H9 (cell line): ENCODE measurements around the gene CPE. TPM values are rescaled to one million over a fixed set of nuclear protein-coding genes. Genes with fewer than 3 reads are reported as not detected.

ENCODE experiments used
- DNase-seq: peaks from one replicate; pipeline ENCODE4 v3.0.0-alpha.2; 2017
- H2AFZ ChIP-seq: one replicate; pipeline ENCODE4 v1.6.1; 2013; ENCODE audit warnings: mild to moderate bottlenecking, low read length, control low read depth, moderate library complexity
- H2AK5ac ChIP-seq: 2 replicates; pipeline ENCODE4 v1.6.1; 2013; ENCODE audit warnings: low read length, control low read depth, mixed read lengths; ENCODE audit not compliant: insufficient read length
- H2BK120ac ChIP-seq: one replicate; pipeline ENCODE4 v1.6.1; 2013; ENCODE audit warnings: low read depth, mild to moderate bottlenecking, low read length, control low read depth, inconsistent platforms; ENCODE audit not compliant: poor library complexity, severe bottlenecking
- H2BK12ac ChIP-seq: 2 replicates; pipeline ENCODE4 v1.6.1; 2013; ENCODE audit warnings: low read length, control low read depth, mixed read lengths, low read depth; ENCODE audit not compliant: insufficient read length
- H2BK15ac ChIP-seq: 2 replicates; pipeline ENCODE4 v1.6.1; 2013; ENCODE audit warnings: low read depth, low read length, control low read depth
- H2BK20ac ChIP-seq: one replicate; pipeline ENCODE4 v1.6.1; 2013; ENCODE audit warnings: low read depth, mild to moderate bottlenecking, low read length, control low read depth, inconsistent platforms; ENCODE audit not compliant: poor library complexity, severe bottlenecking
- H2BK5ac ChIP-seq: 2 replicates; pipeline ENCODE4 v1.6.1; 2013; ENCODE audit warnings: low read length, control low read depth, mixed read lengths; ENCODE audit not compliant: insufficient read length
- H3K14ac ChIP-seq: 2 replicates; pipeline ENCODE4 v1.6.1; 2013; ENCODE audit warnings: low read length, control low read depth; ENCODE audit not compliant: insufficient read depth
- H3K18ac ChIP-seq: 2 replicates; pipeline ENCODE4 v1.6.1; 2013; ENCODE audit warnings: low read depth, mild to moderate bottlenecking, mixed read lengths, low read length, control low read depth; ENCODE audit not compliant: insufficient read length
- H3K23ac ChIP-seq: 2 replicates; pipeline ENCODE4 v1.6.1; 2013; ENCODE audit warnings: low read length, control low read depth, mixed read lengths, low read depth; ENCODE audit not compliant: insufficient read length
- H3K23me2 ChIP-seq: 2 replicates; pipeline ENCODE4 v1.6.1; 2013; ENCODE audit warnings: low read depth, mild to moderate bottlenecking, mixed read lengths, low read length, control low read depth; ENCODE audit not compliant: insufficient read length, poor library complexity, severe bottlenecking
- H3K27ac ChIP-seq: 2 replicates; pipeline ENCODE4 v1.5.1; 2013; ENCODE audit warnings: low read length, control low read depth, mixed read lengths, low read depth; ENCODE audit not compliant: insufficient read length
- H3K27me3 ChIP-seq: 2 replicates; pipeline ENCODE4 v1.6.1; 2013; ENCODE audit warnings: low read length, control low read depth, inconsistent platforms; ENCODE audit not compliant: insufficient read depth
- H3K4ac ChIP-seq: 2 replicates; pipeline ENCODE4 v1.6.1; 2013; ENCODE audit warnings: low read depth, mild to moderate bottlenecking, control low read depth, inconsistent platforms, low read length, moderate library complexity
- H3K4me1 ChIP-seq: 2 replicates; pipeline ENCODE4 v1.6.1; 2013; ENCODE audit warnings: low read length, control low read depth, inconsistent platforms; ENCODE audit not compliant: insufficient read depth
- H3K4me2 ChIP-seq: 2 replicates; pipeline ENCODE4 v1.6.1; 2013; ENCODE audit warnings: low read length, control low read depth, mixed read lengths; ENCODE audit not compliant: insufficient read length, insufficient read depth
- H3K56ac ChIP-seq: 2 replicates; pipeline ENCODE4 v1.6.1; 2013; ENCODE audit warnings: low read depth, mild to moderate bottlenecking, mixed read lengths, low read length, control low read depth; ENCODE audit not compliant: insufficient read length
- H3K79me1 ChIP-seq: 2 replicates; pipeline ENCODE4 v1.6.1; 2013; ENCODE audit warnings: low read depth, mild to moderate bottlenecking, moderate library complexity, low read length, control low read depth, inconsistent platforms; ENCODE audit not compliant: insufficient read depth, poor library complexity, severe bottlenecking
- H3K79me2 ChIP-seq: 2 replicates; pipeline ENCODE4 v1.6.1; 2013; ENCODE audit warnings: low read length, control low read depth, inconsistent platforms; ENCODE audit not compliant: insufficient read depth
- H3K9ac ChIP-seq: 2 replicates; pipeline ENCODE4 v1.6.1; 2013; ENCODE audit warnings: low read length, control low read depth, mixed read lengths; ENCODE audit not compliant: insufficient read length; ENCODE audit errors: extremely low read depth
- H3K9me3 ChIP-seq: one replicate; pipeline ENCODE4 v1.6.1; 2013; ENCODE audit warnings: low read depth, low read length, inconsistent platforms; ENCODE audit not compliant: control insufficient read depth
- H3T11ph ChIP-seq: one replicate; pipeline ENCODE4 v1.6.1; 2013; ENCODE audit warnings: mild to moderate bottlenecking, low read length, control low read depth, inconsistent platforms
- H4K20me1 ChIP-seq: one replicate; pipeline ENCODE4 v1.6.1; 2013; ENCODE audit not compliant: control insufficient read depth, insufficient read length, insufficient read depth
- H4K5ac ChIP-seq: 2 replicates; pipeline ENCODE4 v1.6.1; 2013; ENCODE audit warnings: low read depth, mild to moderate bottlenecking, mixed read lengths, low read length, control low read depth; ENCODE audit not compliant: insufficient read length
- H4K8ac ChIP-seq: replicated peaks from 2 replicates; pipeline ENCODE4 v1.6.1; 2013; ENCODE audit warnings: low read length, control low read depth, mixed read lengths, low read depth; ENCODE audit not compliant: insufficient read length
- H4K91ac ChIP-seq: 2 replicates; pipeline ENCODE4 v1.6.1; 2013; ENCODE audit warnings: low read depth, mild to moderate bottlenecking, moderate library complexity, mixed read lengths, low read length, control low read depth; ENCODE audit not compliant: insufficient read length
- H3K27ac Mint-ChIP-seq, 3 experiments: 2 replicates in 2 of 3; 3 replicates in 1 of 3; pipeline ENCODE4 v1.8.0; 2020 to 2021; ENCODE audit warnings: mixed read lengths in 3 of 3, mild to moderate bottlenecking in 1 of 3, moderate library complexity in 1 of 3
- H3K27me3 Mint-ChIP-seq: 2 replicates; pipeline ENCODE4 v1.8.0; 2021; ENCODE audit warnings: low read depth, mild to moderate bottlenecking, moderate library complexity, mixed read lengths
- H3K36me3 Mint-ChIP-seq, 3 experiments: 2 replicates in 2 of 3; 3 replicates in 1 of 3; pipeline ENCODE4 v1.8.0; 2020 to 2021; ENCODE audit warnings: low read depth in 3 of 3, mixed read lengths in 3 of 3; ENCODE audit not compliant: insufficient read depth in 1 of 3
- H3K4me1 Mint-ChIP-seq, 2 experiments: 2 replicates each; pipeline ENCODE4 v1.8.0; 2020; ENCODE audit warnings: mixed read lengths in 2 of 2
- H3K4me3 Mint-ChIP-seq, 2 experiments: 2 replicates in 1 of 2; 3 replicates in 1 of 2; pipeline ENCODE4 v1.8.0; 2020 to 2021; ENCODE audit warnings: mild to moderate bottlenecking in 2 of 2, mixed read lengths in 2 of 2, moderate library complexity in 1 of 2
- H3K9me3 Mint-ChIP-seq, 2 experiments: 2 replicates in 1 of 2; 3 replicates in 1 of 2; pipeline ENCODE4 v1.8.0; 2020; ENCODE audit warnings: mild to moderate bottlenecking in 2 of 2, mixed read lengths in 2 of 2, moderate library complexity in 1 of 2
- WGBS: extraction: QIAGEN DNeasy Blood & Tissue Kit; methylation state at CpG from one replicate; pipeline ENCODE4 v1.1.7; 2013; ENCODE audit warnings: missing lambda C conversion rate, low lambda C conversion rate, mixed read lengths; ENCODE audit not compliant: insufficient read length; ENCODE audit errors: extremely low coverage; 5-methylcytosine and 5-hydroxymethylcytosine counted together
- total RNA-seq: library from RNA; stranded (reverse); gene quantifications from 2 replicates; pipeline ENCODE4 v1.2.1, GENCODE V29; 2021
- TF ChIP-seq, protein P1 (sequence below): fragments of 200-600 bp; sonication (generic); conservative IDR thresholded peaks from 3 replicates; pipeline ENCODE4 v1.8.0; 2021; ENCODE audit warnings: antibody characterized with exemption, mild to moderate bottlenecking

Gene CPE
- total RNA-seq, 1 experiment from 2014 or later = 10.0 TPM

DNA sequence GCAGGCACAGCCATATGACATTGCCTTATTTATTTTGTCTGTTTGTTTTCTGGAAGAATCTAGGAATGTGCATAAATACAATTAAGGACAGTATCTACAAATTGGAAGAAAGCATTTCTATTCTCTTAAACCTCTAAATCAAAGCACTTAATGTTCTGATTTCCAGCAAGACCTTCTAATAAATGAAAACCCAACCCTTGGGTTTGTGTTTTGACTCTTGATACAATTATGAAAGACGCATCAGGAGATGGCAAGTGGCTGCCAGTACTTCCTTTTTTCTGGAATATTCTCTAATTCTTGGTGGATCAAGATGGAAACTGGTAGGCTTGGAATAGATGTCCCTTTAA, 437 bp upstream of the CPE start:
- no peak overlapping the region for H2AFZ ChIP-seq
- Mint-ChIP-seq H3K9me3 (no peaks in the 10 kb centered on the region), H3K27ac (no peak overlapping the region), H3K27me3 (peaks cover 52% of the 10 kb centered on the region), H3K4me3 (peak overlapping the region; percentile 72 to 82), H3K4me1 (peaks cover 17 to 22% of the 10 kb centered on the region in 2 experiments), H3K36me3 (no peaks in the 10 kb centered on the region)
- H3K4ac ChIP-seq = no peak overlapping the region
- no peak overlapping the region for H4K91ac ChIP-seq
- no peaks in the 10 kb centered on the region for H4K20me1 ChIP-seq
- DNase-seq = no peak
- no peak overlapping the region for H2BK20ac ChIP-seq
- TF ChIP-seq, protein P1, sequence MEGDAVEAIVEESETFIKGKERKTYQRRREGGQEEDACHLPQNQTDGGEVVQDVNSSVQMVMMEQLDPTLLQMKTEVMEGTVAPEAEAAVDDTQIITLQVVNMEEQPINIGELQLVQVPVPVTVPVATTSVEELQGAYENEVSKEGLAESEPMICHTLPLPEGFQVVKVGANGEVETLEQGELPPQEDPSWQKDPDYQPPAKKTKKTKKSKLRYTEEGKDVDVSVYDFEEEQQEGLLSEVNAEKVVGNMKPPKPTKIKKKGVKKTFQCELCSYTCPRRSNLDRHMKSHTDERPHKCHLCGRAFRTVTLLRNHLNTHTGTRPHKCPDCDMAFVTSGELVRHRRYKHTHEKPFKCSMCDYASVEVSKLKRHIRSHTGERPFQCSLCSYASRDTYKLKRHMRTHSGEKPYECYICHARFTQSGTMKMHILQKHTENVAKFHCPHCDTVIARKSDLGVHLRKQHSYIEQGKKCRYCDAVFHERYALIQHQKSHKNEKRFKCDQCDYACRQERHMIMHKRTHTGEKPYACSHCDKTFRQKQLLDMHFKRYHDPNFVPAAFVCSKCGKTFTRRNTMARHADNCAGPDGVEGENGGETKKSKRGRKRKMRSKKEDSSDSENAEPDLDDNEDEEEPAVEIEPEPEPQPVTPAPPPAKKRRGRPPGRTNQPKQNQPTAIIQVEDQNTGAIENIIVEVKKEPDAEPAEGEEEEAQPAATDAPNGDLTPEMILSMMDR = no peak
- H2AK5ac ChIP-seq = no peak overlapping the region
- H2BK120ac ChIP-seq = no peak overlapping the region
- no peak overlapping the region for H3K14ac ChIP-seq
- H3K4me2 ChIP-seq = peak overlapping the region; percentile 69
- H3K23me2 ChIP-seq = peaks cover 10% of the 10 kb centered on the region
- no peaks in the 10 kb centered on the region for H3K79me2 ChIP-seq
- no peaks in the 10 kb centered on the region for H3K79me1 ChIP-seq
- H3K27ac ChIP-seq = no peak overlapping the region
- H4K8ac ChIP-seq = no peak overlapping the region
- H2BK5ac ChIP-seq = no peak overlapping the region
- no peak overlapping the region for H3K23ac ChIP-seq
- no peak overlapping the region for H2BK12ac ChIP-seq
- no peak overlapping the region for H4K5ac ChIP-seq
- no CpG with 5 or more reads among the region's 1 CpG for WGBS
- H3K18ac ChIP-seq = no peak overlapping the region
- no peak overlapping the region for H3T11ph ChIP-seq
- no peak overlapping the region for H3K56ac ChIP-seq
- no peaks in the 10 kb centered on the region for H3K9me3 ChIP-seq
- peaks cover 4% of the 10 kb centered on the region; the same call in 1 of the 2 replicates for H3K27me3 ChIP-seq
- no peaks in the 10 kb centered on the region for H3K4me1 ChIP-seq
- no peak overlapping the region for H2BK15ac ChIP-seq
- H3K9ac ChIP-seq = no peak overlapping the region
